ENCODE measurements around the gene GEMIN7.

DNA sequence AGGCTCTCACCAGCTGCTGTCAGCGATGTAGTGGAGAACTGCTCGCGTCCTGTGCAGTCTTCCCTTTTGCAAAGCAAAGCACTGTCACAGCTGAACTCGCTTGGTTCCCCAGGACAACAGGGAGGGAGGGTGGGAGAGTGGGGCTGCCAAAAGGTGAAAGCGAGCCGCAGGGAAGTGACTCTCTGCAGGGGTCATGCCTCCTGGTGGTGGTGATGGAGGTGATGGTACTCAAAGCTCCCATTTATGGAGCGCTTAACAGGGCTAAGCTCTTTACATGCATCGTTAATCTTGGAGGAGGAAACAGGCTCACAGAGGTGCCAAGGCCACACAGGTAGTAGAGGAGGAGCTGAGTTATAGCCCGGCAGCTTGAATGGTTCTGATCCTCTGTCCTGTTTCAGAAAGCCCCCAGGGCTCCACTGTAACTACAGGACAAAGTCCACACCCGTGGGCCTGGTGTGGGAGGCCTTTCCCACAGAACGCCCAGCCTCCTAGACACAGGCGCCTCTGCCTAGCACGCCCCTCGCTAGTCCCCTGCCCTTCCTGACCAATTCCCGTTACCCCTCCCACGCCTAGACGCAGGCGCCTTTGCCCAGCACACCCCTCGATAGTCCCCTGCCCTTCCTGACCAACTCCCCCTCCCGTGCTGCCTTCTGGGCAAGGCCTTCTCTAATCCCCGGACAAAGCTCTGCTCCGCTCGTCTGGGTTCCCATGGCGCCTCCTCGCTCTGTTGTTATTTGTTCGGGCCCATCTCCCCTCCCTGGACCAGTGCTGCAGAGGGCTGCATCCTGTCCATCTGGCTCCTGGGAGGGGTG, 24.7 kb downstream of the GEMIN7 start:
- TF ChIP-seq ESRRA (IDR thresholded peaks at IDR 0.05; ENCODE audit: borderline replicate concordance, low read length) (no peak), EP300 (IDR thresholded peaks at IDR 0.05) (no peak), POLR2AphosphoS2 (conservative IDR thresholded peaks at IDR 0.05; ENCODE audit: low read length) (no peak)
- TF ChIP-seq, protein P1, sequence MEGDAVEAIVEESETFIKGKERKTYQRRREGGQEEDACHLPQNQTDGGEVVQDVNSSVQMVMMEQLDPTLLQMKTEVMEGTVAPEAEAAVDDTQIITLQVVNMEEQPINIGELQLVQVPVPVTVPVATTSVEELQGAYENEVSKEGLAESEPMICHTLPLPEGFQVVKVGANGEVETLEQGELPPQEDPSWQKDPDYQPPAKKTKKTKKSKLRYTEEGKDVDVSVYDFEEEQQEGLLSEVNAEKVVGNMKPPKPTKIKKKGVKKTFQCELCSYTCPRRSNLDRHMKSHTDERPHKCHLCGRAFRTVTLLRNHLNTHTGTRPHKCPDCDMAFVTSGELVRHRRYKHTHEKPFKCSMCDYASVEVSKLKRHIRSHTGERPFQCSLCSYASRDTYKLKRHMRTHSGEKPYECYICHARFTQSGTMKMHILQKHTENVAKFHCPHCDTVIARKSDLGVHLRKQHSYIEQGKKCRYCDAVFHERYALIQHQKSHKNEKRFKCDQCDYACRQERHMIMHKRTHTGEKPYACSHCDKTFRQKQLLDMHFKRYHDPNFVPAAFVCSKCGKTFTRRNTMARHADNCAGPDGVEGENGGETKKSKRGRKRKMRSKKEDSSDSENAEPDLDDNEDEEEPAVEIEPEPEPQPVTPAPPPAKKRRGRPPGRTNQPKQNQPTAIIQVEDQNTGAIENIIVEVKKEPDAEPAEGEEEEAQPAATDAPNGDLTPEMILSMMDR (IDR thresholded peaks at IDR 0.05): no peak
- TF ChIP-seq, protein P2, sequence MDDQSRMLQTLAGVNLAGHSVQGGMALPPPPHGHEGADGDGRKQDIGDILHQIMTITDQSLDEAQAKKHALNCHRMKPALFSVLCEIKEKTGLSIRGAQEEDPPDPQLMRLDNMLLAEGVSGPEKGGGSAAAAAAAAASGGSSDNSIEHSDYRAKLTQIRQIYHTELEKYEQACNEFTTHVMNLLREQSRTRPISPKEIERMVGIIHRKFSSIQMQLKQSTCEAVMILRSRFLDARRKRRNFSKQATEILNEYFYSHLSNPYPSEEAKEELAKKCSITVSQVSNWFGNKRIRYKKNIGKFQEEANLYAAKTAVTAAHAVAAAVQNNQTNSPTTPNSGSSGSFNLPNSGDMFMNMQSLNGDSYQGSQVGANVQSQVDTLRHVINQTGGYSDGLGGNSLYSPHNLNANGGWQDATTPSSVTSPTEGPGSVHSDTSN (IDR thresholded peaks at IDR 0.05): no peak

Data from A549 (cell line).